ENCODE results near the gene WWOX. TPM values are rescaled to one million over a fixed set of nuclear protein-coding genes. Genes with fewer than 3 reads are reported as not detected.

WWOX gene
- total RNA-seq, 1 experiment from 2014 or later: 15.6 TPM

DNA sequence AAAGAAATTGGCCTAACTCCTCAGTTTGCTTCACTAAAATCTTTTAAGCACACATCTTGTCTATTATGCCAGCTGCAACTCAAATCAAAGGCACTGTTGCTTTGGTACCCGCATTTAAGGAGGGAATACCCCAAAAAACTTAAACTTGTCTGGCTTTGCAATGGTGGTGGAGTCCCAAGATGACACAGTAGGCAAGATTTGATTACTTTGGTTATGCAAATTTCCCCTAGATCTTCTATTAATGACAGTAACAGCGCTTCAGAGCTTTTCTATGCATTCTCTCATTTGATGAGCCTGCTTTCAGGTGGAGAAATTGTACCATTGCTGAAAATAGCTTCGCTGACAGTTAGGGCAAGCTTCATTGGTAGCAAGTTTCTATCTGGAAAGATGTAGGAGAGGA, 27.2 kb downstream of the WWOX start:
- H3T11ph ChIP-seq (ENCODE audit: low read length): no peak overlapping the region
- H3K9ac ChIP-seq (ENCODE audit: extremely low read depth, insufficient read length, low read length): no peak overlapping the region
- H3K27me3 Mint-ChIP-seq (ENCODE audit: low read depth): no peaks in the 10 kb centered on the region
- H3K27me3 ChIP-seq (ENCODE audit: insufficient read depth, low read length): no peaks in the 10 kb centered on the region
- no peak overlapping the region for H2BK5ac ChIP-seq (ENCODE audit: insufficient read length, low read length)
- no peak overlapping the region for H4K5ac ChIP-seq (ENCODE audit: insufficient read length, low read depth, low read length)
- TF ChIP-seq, protein P1, sequence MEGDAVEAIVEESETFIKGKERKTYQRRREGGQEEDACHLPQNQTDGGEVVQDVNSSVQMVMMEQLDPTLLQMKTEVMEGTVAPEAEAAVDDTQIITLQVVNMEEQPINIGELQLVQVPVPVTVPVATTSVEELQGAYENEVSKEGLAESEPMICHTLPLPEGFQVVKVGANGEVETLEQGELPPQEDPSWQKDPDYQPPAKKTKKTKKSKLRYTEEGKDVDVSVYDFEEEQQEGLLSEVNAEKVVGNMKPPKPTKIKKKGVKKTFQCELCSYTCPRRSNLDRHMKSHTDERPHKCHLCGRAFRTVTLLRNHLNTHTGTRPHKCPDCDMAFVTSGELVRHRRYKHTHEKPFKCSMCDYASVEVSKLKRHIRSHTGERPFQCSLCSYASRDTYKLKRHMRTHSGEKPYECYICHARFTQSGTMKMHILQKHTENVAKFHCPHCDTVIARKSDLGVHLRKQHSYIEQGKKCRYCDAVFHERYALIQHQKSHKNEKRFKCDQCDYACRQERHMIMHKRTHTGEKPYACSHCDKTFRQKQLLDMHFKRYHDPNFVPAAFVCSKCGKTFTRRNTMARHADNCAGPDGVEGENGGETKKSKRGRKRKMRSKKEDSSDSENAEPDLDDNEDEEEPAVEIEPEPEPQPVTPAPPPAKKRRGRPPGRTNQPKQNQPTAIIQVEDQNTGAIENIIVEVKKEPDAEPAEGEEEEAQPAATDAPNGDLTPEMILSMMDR (conservative IDR thresholded peaks at IDR 0.05): no peak
- no peaks in the 10 kb centered on the region for H3K9me3 Mint-ChIP-seq
- no peak overlapping the region for H4K8ac ChIP-seq (replicated peaks; ENCODE audit: insufficient read length, low read depth, low read length)
- H3K79me1 ChIP-seq (ENCODE audit: insufficient read depth, low read depth, low read length, poor library complexity, severe bottlenecking): no peaks in the 10 kb centered on the region
- H3K4me1 Mint-ChIP-seq: peaks cover 0 to 3% of the 10 kb centered on the region in 2 experiments; a peak in 2 of 4 replicates
- no CpG with 5 or more reads among the region's 3 CpGs for WGBS (ENCODE audit: extremely low coverage, insufficient read length, low lambda C conversion rate)
- no peaks in the 10 kb centered on the region for H3K36me3 Mint-ChIP-seq (ENCODE audit: insufficient read depth in 1 of 3, low read depth in 3 of 3)
- H2BK12ac ChIP-seq (ENCODE audit: insufficient read length, low read depth, low read length): no peak overlapping the region
- no peak overlapping the region for H3K14ac ChIP-seq (ENCODE audit: insufficient read depth, low read length)
- H3K27ac Mint-ChIP-seq: no peak overlapping the region
- H2BK20ac ChIP-seq (ENCODE audit: low read depth, low read length, poor library complexity, severe bottlenecking): no peak overlapping the region
- H2BK15ac ChIP-seq (ENCODE audit: low read depth, low read length): no peak overlapping the region
- no peaks in the 10 kb centered on the region; the same call in 1 of the 2 replicates for H3K4me1 ChIP-seq (ENCODE audit: insufficient read depth, low read length)
- no peak overlapping the region for H2AK5ac ChIP-seq (ENCODE audit: insufficient read length, low read length)
- H3K27ac ChIP-seq (ENCODE audit: insufficient read length, low read depth, low read length): no peak overlapping the region
- H3K4me2 ChIP-seq (ENCODE audit: insufficient read depth, insufficient read length, low read length): no peak overlapping the region
- H3K4me3 Mint-ChIP-seq: no peak overlapping the region
- no peak for DNase-seq
- H3K23ac ChIP-seq (ENCODE audit: insufficient read length, low read depth, low read length): no peak overlapping the region
- H3K4ac ChIP-seq (ENCODE audit: low read depth, low read length): no peak overlapping the region
- no peak overlapping the region for H2AFZ ChIP-seq (ENCODE audit: low read length)
- H2BK120ac ChIP-seq (ENCODE audit: low read depth, low read length, poor library complexity, severe bottlenecking): no peak overlapping the region
- no peak overlapping the region for H4K91ac ChIP-seq (ENCODE audit: insufficient read length, low read depth, low read length)
- no peak overlapping the region for H3K18ac ChIP-seq (ENCODE audit: insufficient read length, low read depth, low read length)
- H3K9me3 ChIP-seq (ENCODE audit: control insufficient read depth, low read depth, low read length): no peaks in the 10 kb centered on the region
- H3K79me2 ChIP-seq (ENCODE audit: insufficient read depth, low read length): no peaks in the 10 kb centered on the region
- no peak overlapping the region for H3K56ac ChIP-seq (ENCODE audit: insufficient read length, low read depth, low read length)
- no peaks in the 10 kb centered on the region for H4K20me1 ChIP-seq (ENCODE audit: control insufficient read depth, insufficient read depth, insufficient read length)
- no peaks in the 10 kb centered on the region for H3K23me2 ChIP-seq (ENCODE audit: insufficient read length, low read depth, low read length, poor library complexity, severe bottlenecking)
